IMR-90 (cell line): Measurements from ENCODE around the gene PALLD.

Source experiments
- BHLHE40 ChIP-seq: fragments of 150-350 bp; IDR thresholded peaks from 2 replicates; pipeline ENCODE4 v1.6.1; 2016; ENCODE audit warnings: mild to moderate bottlenecking, low read depth, low read length
- CTCF ChIP-seq: conservative IDR thresholded peaks from 2 replicates; pipeline ENCODE4 v1.5.1; 2012; ENCODE audit warnings: mild to moderate bottlenecking, low read depth, low read length, improper control_type of control experiment
- MAFK ChIP-seq: IDR thresholded peaks from 2 replicates; pipeline ENCODE4 v1.6.1; 2012; ENCODE audit warnings: low read depth, low read length, improper control_type of control experiment
- RAD21 ChIP-seq: IDR thresholded peaks from 2 replicates; pipeline ENCODE4 v1.6.1; 2012; ENCODE audit warnings: low read length, improper control_type of control experiment

- TF ChIP-seq CTCF (no peak), BHLHE40 (no peak), MAFK (no peak), RAD21 (no peak)
These were observed 391.0 kb downstream of the PALLD start for GRCh38 chr4:168887809-168888208.
